HEK293T (cell line): Measurements from ENCODE around the gene CCNK.

Experiments used
- CTBP1 ChIP-seq: fragments of 450-650 bp; IDR thresholded peaks from 2 replicates; pipeline ENCODE4 v1.6.1; 2016; ENCODE audit warnings: borderline replicate concordance
- ELF4 ChIP-seq: fragments of 450-650 bp; IDR thresholded peaks from 2 replicates; pipeline ENCODE4 v1.6.1; 2017; ENCODE audit warnings: antibody characterized with exemption
- FOXA1 ChIP-seq: fragments of 450-650 bp; IDR thresholded peaks from 2 replicates; pipeline ENCODE4 v1.6.1; 2016; ENCODE audit warnings: mild to moderate bottlenecking
- FOXK2 ChIP-seq: fragments of 450-650 bp; IDR thresholded peaks from 2 replicates; pipeline ENCODE4 v1.6.1; 2016; ENCODE audit warnings: mild to moderate bottlenecking
- FOXM1 ChIP-seq: fragments of 450-650 bp; IDR thresholded peaks from 2 replicates; pipeline ENCODE4 v1.6.1; 2017; ENCODE audit warnings: mild to moderate bottlenecking, borderline replicate concordance
- HDGF ChIP-seq: fragments of 450-650 bp; IDR thresholded peaks from 2 replicates; pipeline ENCODE4 v1.6.1; 2017; ENCODE audit warnings: antibody characterized with exemption, borderline replicate concordance
- PKNOX1 ChIP-seq: fragments of 450-650 bp; IDR thresholded peaks from 2 replicates; pipeline ENCODE4 v1.6.1; 2016
- SP1 ChIP-seq: fragments of 450-650 bp; IDR thresholded peaks from 2 replicates; pipeline ENCODE4 v1.6.1; 2017
- SUZ12 ChIP-seq: fragments of 450-650 bp; IDR thresholded peaks from 2 replicates; pipeline ENCODE4 v1.6.1; 2016; ENCODE audit warnings: mild to moderate bottlenecking
- TARDBP ChIP-seq: fragments of 450-650 bp; IDR thresholded peaks from 2 replicates; pipeline ENCODE4 v1.6.1; 2016

DNA sequence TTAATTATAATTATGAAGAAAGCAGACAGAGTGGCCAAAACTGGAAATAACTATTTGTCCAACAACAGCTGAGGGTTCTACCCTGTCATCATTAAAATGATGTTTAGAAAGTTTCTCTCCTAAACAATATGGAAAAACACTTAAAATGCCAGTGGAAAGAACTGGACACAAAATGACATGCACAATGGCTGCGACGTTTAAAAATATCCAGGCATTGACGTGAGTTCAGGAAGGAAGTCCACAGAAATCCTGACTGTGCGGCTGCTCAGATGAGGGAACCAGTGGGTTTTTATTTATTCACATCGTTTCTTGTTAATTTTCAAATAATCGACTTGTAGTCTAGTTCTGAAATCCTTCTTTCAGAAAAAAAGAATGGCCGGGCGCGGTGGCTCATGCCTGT is 58.3 kb downstream of the CCNK start:
- no peak for TF ChIP-seq SUZ12
- no peak for TF ChIP-seq PKNOX1
- TF ChIP-seq ELF4, result no peak
- no peak for TF ChIP-seq SP1
- TF ChIP-seq FOXA1, result no peak
- no peak for TF ChIP-seq CTBP1
- TF ChIP-seq TARDBP, result no peak
- TF ChIP-seq FOXK2, result no peak
- no peak for TF ChIP-seq FOXM1
- TF ChIP-seq HDGF, result no peak
